ENCODE data around the gene TNFSF10.

Gene TNFSF10

DNA sequence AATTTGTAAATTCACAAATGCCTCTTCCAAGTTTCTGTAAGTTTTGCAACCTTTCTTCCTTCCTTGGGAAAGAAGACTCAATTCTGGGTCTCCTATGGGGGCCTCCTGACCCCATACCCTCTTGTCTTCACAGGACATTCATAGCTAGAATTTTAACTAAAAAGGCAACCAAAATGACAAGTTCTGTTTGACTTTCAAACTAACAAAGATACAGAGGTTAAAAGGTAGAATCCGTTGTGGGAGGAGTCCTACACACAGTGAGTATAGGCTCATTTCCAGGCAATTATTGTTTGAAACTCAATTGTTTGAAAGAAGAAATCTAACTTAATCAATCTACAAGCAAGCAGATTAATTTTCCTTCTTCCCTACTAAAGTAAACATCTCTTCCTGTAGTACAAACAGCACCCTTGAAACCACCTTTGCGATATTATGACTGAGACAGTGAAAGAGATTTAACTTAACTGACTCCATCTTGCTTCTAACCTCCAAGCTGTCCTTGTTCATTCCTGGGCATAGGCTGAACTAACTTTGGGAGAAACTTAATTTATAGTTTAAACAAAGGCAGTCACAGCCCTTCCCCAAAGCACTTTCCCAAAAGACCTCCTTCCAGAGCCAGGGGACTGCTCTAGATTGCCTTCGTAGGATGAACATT lies 14.4 kb upstream of the TNFSF10 start:
- no peak overlapping the region for H3K4me3 ChIP-seq (ENCODE audit: low read depth, low read length)
- no peak overlapping the region for H3K27ac ChIP-seq
- TF ChIP-seq, protein P1, sequence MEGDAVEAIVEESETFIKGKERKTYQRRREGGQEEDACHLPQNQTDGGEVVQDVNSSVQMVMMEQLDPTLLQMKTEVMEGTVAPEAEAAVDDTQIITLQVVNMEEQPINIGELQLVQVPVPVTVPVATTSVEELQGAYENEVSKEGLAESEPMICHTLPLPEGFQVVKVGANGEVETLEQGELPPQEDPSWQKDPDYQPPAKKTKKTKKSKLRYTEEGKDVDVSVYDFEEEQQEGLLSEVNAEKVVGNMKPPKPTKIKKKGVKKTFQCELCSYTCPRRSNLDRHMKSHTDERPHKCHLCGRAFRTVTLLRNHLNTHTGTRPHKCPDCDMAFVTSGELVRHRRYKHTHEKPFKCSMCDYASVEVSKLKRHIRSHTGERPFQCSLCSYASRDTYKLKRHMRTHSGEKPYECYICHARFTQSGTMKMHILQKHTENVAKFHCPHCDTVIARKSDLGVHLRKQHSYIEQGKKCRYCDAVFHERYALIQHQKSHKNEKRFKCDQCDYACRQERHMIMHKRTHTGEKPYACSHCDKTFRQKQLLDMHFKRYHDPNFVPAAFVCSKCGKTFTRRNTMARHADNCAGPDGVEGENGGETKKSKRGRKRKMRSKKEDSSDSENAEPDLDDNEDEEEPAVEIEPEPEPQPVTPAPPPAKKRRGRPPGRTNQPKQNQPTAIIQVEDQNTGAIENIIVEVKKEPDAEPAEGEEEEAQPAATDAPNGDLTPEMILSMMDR (IDR thresholded peaks at IDR 0.05; ENCODE audit: low read depth, low read length, missing control alignments), result no peak
- in situ Hi-C loops (cut with HindIII; ENCODE audit: low pct_ligation_motif_present, low sequenced_read_pairs), result no loop called here
- no peaks in the 10 kb centered on the region for H3K27me3 ChIP-seq (replicated peaks)
- H3K36me3 ChIP-seq (replicated peaks), result no peaks in the 10 kb centered on the region
- DNase-seq, result no peak

DNA sequence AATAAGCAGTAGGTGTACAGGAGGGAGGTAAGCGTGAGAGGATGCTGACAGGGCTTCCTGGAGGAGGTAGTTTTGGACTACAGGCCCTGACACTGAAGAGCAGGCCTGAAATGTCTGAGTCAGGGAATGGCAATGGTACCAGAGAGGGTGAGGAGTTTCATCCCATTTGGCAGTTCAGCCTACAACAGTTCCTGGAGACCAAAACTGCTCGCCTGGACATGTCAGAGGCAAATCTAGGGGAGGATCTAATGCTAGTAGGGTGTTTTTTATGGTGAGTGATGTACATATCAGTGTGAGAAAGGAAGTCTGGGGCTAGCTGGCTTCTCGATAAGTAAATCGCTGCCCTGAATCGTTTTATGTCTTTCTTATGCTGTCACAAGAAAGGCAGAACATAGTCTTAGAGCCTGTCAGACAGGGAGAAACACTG lies 13.8 kb upstream of the TNFSF10 start:
- H3K27me3 ChIP-seq (replicated peaks), result no peaks in the 10 kb centered on the region
- in situ Hi-C loops (cut with HindIII; ENCODE audit: low pct_ligation_motif_present, low sequenced_read_pairs), result no loop called here
- DNase-seq, result no peak
- H3K36me3 ChIP-seq (replicated peaks), result no peaks in the 10 kb centered on the region
- H3K4me3 ChIP-seq (ENCODE audit: low read depth, low read length), result no peak overlapping the region
- TF ChIP-seq, protein P1 (IDR thresholded peaks at IDR 0.05; ENCODE audit: low read depth, low read length, missing control alignments), result no peak
- no peak overlapping the region for H3K27ac ChIP-seq

DNA sequence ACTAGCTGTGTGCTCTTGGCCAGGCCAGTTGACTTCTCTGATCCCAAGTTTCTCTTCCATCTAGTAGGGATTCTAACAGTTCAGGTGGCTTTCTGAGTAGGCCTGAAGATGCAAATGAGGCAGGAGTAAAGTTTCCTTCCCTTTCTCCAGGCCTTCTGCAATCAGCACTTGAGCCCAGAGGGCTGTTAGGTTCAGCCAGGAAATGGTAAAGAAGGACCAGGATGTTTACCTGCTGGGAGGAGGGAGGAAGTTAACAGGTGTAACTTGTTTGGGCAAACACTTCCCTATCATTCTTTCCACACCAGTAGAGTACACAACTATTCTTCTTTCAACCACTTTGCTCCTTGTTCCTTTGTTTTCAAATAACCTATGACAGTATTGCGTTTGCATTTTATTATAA lies 13.3 kb upstream of the TNFSF10 start:
- Histone ChIP-seq H3K4me3 (ENCODE audit: low read depth, low read length) (no peak overlapping the region), H3K36me3 (replicated peaks) (no peaks in the 10 kb centered on the region), H3K27ac (no peak overlapping the region), H3K27me3 (replicated peaks) (no peaks in the 10 kb centered on the region)
- in situ Hi-C loops (cut with HindIII; ENCODE audit: low pct_ligation_motif_present, low sequenced_read_pairs), result no loop called here
- TF ChIP-seq, protein P1 (IDR thresholded peaks at IDR 0.05; ENCODE audit: low read depth, low read length, missing control alignments), result no peak
- DNase-seq, result no peak

DNA sequence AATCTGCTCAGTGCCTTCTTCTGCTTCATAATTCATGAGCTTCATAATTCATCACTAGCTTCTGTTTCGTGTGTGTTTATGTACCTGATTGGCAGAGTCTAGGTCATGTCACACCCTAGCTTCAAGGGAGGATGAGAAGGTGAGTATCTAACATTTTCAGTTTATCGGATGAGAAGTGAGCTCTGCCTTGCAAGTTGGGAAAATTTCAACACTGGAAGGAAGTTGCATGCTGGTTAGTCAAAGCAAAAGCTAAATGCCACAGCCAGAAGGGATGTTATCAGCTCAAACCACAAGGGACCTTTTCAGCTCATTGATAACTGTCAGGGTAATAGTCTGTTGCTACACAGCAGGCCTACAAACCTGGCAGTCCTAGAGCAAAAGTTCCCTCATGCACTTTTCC lies 7.3 kb upstream of the TNFSF10 start:
- no peak overlapping the region for H3K4me3 ChIP-seq (ENCODE audit: low read depth, low read length)
- in situ Hi-C loops (cut with HindIII; ENCODE audit: low pct_ligation_motif_present, low sequenced_read_pairs), result no loop called here
- TF ChIP-seq, protein P1 (IDR thresholded peaks at IDR 0.05; ENCODE audit: low read depth, low read length, missing control alignments), result no peak
- DNase-seq, result no peak
- H3K27me3 ChIP-seq (replicated peaks), result no peaks in the 10 kb centered on the region
- no peaks in the 10 kb centered on the region for H3K36me3 ChIP-seq (replicated peaks)
- no peak overlapping the region for H3K27ac ChIP-seq

DNA sequence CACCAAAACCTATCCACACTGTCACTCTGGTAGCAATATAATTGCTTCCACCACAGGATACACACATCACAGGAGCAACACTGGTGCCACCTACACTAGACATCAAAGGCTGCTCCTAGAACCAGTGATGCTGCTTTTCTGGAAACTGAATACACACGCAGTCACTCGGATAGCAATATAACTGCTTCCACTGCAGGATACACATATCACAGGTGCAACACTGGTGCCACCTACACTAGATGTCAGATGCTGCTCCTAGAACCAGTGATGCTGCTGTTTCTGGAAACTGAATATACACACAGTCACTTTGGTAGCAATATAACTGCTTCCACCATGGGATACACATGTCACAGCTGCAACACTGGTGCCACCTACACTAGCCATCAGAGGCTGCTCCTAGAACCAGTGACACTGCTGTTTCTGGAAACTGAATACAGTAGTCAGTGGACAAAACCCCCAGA lies 6.9 kb upstream of the TNFSF10 start:
- TF ChIP-seq, protein P1 (IDR thresholded peaks at IDR 0.05; ENCODE audit: low read depth, low read length, missing control alignments), result no peak
- in situ Hi-C loops (cut with HindIII; ENCODE audit: low pct_ligation_motif_present, low sequenced_read_pairs), result no loop called here
- no peak for DNase-seq
- Histone ChIP-seq H3K36me3 (replicated peaks) (no peaks in the 10 kb centered on the region), H3K27ac (no peak overlapping the region), H3K27me3 (replicated peaks) (no peaks in the 10 kb centered on the region), H3K4me3 (ENCODE audit: low read depth, low read length) (no peak overlapping the region)

DNA sequence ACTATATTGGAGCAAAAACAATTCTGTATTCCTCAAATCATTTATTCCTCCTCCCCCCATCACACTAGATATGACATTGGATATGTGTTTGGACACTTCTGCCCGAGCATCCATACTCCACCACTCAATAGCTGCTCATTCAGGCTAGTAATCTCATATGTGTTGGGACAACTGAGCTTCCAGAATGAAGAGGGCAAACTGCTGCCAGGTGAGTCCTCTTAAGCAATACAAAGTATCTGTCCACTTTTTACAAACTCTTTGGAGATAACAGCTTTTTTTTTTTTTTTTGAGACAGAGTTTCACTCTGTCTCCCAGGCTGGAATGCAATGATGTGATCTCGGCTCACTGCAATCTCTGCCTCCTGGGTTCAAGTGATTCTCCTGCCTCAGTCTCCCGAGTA lies 5.4 kb upstream of the TNFSF10 start:
- Histone ChIP-seq H3K27me3 (replicated peaks) (no peaks in the 10 kb centered on the region), H3K4me3 (ENCODE audit: low read depth, low read length) (no peak overlapping the region), H3K27ac (no peak overlapping the region), H3K36me3 (replicated peaks) (no peaks in the 10 kb centered on the region)
- TF ChIP-seq, protein P1 (IDR thresholded peaks at IDR 0.05; ENCODE audit: low read depth, low read length, missing control alignments), result no peak
- in situ Hi-C loops (cut with HindIII; ENCODE audit: low pct_ligation_motif_present, low sequenced_read_pairs), result no loop called here
- DNase-seq, result no peak
